Left ventricle myocardium inferior (tissue), 1 donor: ENCODE data around the gene SH3BP2. TPM values are rescaled to one million over a fixed set of nuclear protein-coding genes. Genes with fewer than 3 reads are reported as not detected.

ENCODE experiments used
- DNase-seq: peaks from one replicate; pipeline ENCODE4 v3.0.0-alpha.2; 2020
- H3K27ac ChIP-seq: fragments of 200-600 bp; replicated peaks from 2 replicates; pipeline ENCODE4 v1.8.0; 2021
- H3K27me3 ChIP-seq: fragments of 200-600 bp; 2 replicates; pipeline ENCODE4 v1.8.0; 2021; ENCODE audit warnings: low read depth
- H3K36me3 ChIP-seq: fragments of 200-600 bp; 2 replicates; pipeline ENCODE4 v1.8.0; 2021
- H3K4me1 ChIP-seq: fragments of 200-600 bp; 2 replicates; pipeline ENCODE4 v1.8.0; 2021
- H3K4me3 ChIP-seq: fragments of 200-600 bp; 2 replicates; pipeline ENCODE4 v1.8.0; 2021; ENCODE audit warnings: mild to moderate bottlenecking, moderate library complexity
- H3K9me3 ChIP-seq: fragments of 200-600 bp; replicated peaks from 2 replicates; pipeline ENCODE4 v1.8.0; 2021
- intact Hi-C: fragments of 100-400 bp; cut with micrococcal nuclease; formaldehyde crosslinking; loops from one replicate; pipeline ENCODE4 v1.11.0; 2022
- total RNA-seq: library from RNA; stranded (reverse); fragmentation: NEBNext Ultra II Directional; extraction: Animal tissue kit (Norgen Biotek cat#: 25700); gene quantifications from one replicate; pipeline ENCODE4 v1.2.1, GENCODE V29; 2021
- TF ChIP-seq, protein P1 (sequence below): fragments of 200-600 bp; IDR thresholded peaks from 2 replicates; pipeline ENCODE4 v1.8.0; 2021; ENCODE audit warnings: antibody characterized with exemption, mild to moderate bottlenecking, borderline replicate concordance
- donor health status: DM: no; HTN: yes; CAD: no; lungs with severe emphysema.

Gene SH3BP2
- total RNA-seq, 1 donor from 2014 or later, result 24.7 TPM

DNA sequence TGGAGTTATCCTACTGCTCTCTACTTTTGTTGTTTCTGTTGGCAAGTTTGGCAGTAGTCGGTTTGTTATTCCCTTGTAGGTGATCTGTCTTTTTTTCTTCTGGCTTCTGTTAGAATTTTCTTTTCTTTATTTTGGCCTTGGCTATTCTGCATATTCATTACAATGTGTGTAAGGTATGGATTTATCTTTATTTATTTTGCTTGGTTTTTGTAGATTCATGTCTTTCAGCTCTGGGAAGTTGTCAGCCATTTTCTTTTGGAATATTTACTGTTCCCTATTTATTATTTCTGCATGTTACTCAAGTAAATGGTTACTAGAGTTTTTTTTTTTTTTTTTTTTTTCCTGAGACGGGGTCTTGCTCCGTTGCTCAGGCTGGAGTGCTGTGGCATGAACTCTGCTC is 63.4 kb downstream of the SH3BP2 start:
- Histone ChIP-seq H3K27me3 (no peaks in the 10 kb centered on the region), H3K4me3 (no peak overlapping the region), H3K27ac (peak overlapping the region; percentile 82), H3K9me3 (no peaks in the 10 kb centered on the region), H3K36me3 (peaks cover 14% of the 10 kb centered on the region), H3K4me1 (peaks cover 100% of the 10 kb centered on the region)
- no peak for DNase-seq
- intact Hi-C loops, result no loop called here
- TF ChIP-seq, protein P1, sequence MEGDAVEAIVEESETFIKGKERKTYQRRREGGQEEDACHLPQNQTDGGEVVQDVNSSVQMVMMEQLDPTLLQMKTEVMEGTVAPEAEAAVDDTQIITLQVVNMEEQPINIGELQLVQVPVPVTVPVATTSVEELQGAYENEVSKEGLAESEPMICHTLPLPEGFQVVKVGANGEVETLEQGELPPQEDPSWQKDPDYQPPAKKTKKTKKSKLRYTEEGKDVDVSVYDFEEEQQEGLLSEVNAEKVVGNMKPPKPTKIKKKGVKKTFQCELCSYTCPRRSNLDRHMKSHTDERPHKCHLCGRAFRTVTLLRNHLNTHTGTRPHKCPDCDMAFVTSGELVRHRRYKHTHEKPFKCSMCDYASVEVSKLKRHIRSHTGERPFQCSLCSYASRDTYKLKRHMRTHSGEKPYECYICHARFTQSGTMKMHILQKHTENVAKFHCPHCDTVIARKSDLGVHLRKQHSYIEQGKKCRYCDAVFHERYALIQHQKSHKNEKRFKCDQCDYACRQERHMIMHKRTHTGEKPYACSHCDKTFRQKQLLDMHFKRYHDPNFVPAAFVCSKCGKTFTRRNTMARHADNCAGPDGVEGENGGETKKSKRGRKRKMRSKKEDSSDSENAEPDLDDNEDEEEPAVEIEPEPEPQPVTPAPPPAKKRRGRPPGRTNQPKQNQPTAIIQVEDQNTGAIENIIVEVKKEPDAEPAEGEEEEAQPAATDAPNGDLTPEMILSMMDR, result no peak

DNA sequence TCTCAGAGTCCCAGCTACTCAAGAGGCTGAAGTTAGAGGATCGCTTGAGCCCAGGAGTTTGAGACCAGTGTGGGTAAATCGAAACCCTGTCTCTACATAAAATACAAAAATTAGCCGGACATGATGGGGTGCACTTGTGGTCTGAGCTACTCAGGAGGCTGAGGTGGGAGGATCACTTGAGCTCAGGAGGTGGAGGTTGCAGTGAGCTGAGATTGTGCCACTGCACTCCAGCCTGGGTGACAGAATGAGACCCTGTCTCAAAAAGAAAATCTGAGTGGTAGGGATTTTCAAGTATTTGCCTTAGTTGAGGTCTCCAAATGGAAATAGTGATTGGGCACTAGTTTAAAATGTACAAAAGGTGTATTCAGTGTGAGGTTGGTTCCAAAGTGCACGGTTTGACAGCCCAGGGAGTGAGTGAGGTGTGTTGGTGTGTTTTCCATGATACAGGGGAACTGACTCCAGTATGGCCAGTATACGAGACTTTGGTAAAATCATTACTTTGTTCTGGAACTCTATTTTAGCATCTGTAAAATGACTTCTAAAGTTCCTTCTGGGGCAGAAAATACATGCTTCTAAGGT is 64.6 kb downstream of the SH3BP2 start:
- H3K27ac ChIP-seq, result peak overlapping the region; percentile 76
- TF ChIP-seq, protein P1, result no peak
- peaks cover 100% of the 10 kb centered on the region for H3K4me1 ChIP-seq
- H3K4me3 ChIP-seq, result no peak overlapping the region
- no peaks in the 10 kb centered on the region for H3K9me3 ChIP-seq
- H3K36me3 ChIP-seq, result peaks cover 14% of the 10 kb centered on the region
- no peak for DNase-seq
- H3K27me3 ChIP-seq, result no peaks in the 10 kb centered on the region
- intact Hi-C loops, result no loop called here

DNA sequence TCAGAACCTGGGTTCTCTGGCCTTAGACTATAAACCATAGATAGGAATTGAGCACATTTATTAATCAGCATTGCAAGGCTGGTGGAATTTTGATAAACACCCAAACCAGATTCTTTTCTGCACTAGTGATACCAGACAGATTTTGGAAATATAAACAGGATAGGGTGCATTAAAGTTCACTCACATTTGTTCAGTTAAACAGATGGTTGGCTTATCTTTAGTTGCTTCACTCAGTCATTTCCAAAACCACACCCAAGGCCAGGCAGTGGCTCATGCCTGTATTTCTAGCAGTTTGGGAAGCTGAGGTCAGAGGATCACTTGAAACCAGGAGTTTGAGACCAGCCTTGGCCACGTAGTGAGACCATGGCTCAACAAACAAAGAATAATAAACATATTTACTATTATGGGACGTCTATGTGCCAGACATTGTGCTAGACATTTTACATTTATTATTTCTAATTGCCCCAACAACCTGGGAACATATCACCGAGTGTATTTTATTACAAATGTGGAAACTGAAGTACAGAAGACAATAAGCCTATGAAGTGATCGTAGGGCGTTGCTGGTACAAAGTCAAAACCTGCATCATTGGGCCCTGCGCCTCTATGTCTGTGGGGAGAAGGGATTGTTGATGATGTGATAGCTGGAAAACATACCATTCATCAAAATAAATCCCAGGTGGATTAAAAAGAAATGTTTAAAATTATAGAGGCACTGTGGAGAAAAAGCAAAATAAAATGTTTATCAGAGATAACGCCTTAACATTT is 65.7 kb downstream of the SH3BP2 start:
- peak overlapping the region; percentile 76 for H3K27ac ChIP-seq
- DNase-seq, result no peak
- H3K4me1 ChIP-seq, result peaks cover 100% of the 10 kb centered on the region

DNA sequence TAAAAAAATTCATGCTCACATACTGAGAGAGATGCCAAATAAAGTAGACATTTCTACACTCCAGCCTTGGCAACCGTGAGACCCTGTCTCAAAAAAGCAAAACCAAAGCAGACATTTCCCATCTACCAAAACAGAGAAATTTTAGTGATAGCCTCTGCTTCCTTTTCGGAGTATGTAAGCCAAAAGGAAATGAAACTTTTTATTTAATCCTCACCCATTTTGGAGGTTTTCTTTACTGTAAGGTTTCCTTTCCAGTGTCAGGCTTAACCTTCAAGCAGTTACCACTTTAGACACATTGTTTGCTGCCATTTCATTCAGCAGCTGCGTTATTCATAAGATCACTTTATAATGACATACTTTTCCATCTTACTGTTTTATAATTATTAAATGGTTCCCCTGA is 66.6 kb downstream of the SH3BP2 start:
- no peaks in the 10 kb centered on the region for H3K9me3 ChIP-seq
- intact Hi-C loops, result no loop called here
- peak overlapping the region; percentile 76 for H3K27ac ChIP-seq
- no peak overlapping the region for H3K4me3 ChIP-seq
- DNase-seq, result no peak
- H3K36me3 ChIP-seq, result no peaks in the 10 kb centered on the region
- TF ChIP-seq, protein P1, result no peak
- H3K4me1 ChIP-seq, result peaks cover 100% of the 10 kb centered on the region
- no peaks in the 10 kb centered on the region for H3K27me3 ChIP-seq

More for the DNA sequence above, 65.7 kb downstream of the SH3BP2 start:
- H3K4me3 ChIP-seq, result no peak overlapping the region
- intact Hi-C loops, result no loop called here
- H3K9me3 ChIP-seq, result no peaks in the 10 kb centered on the region
- H3K27me3 ChIP-seq, result no peaks in the 10 kb centered on the region
- peaks cover 8% of the 10 kb centered on the region for H3K36me3 ChIP-seq
- TF ChIP-seq, protein P1, result no peak

DNA sequence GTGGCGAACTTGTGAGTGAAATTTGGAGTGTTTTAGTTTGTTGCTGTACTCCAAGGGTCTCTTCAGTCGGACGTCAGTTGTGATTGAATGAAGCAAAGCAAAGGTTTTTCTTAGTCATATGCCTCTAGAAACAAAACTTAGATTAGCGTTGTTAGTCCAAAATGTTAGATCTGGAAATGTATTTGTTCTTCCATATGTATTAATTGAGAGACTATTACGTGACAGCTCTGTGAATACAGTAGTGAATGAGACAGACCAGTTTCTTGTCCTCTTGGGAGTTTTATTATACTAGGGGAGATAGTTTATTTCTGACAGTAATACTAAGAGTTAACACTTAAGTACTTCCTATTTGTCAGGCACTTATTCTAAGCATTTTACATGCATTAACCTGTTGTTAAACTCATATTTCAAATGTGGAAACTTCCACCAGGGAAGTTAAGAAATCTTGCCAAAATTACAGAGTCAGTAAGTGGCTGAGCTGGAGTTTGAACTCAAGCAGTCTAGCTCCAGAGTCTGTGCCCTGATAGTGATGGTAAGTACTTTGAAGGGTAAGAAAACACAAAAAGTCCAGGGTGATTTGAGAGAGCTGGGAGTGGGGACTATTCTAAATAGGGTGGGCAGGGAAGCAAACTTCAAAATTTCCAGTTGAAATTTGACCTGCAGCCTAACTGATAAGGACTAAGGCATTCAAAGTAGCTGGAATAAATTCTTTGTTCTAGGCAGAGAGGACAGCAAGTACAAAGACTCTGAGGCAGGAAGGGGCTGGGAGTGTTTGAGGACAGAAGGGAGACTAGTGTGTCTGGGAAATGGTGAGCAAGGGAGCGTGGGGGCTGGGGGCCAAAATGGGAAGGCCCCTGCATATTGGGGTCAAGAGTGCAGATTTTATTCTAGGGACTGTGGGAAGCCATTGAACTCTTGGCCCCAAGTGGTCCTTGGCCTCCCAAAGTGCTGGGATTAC is 67.8 kb downstream of the SH3BP2 start:
- Histone ChIP-seq H3K4me1 (peaks cover 100% of the 10 kb centered on the region), H3K9me3 (no peaks in the 10 kb centered on the region), H3K36me3 (no peaks in the 10 kb centered on the region), H3K4me3 (peak overlapping the region; percentile 35), H3K27ac (peak overlapping the region; percentile 76), H3K27me3 (no peaks in the 10 kb centered on the region)
- peak; percentile 67 for DNase-seq
- intact Hi-C loops, result no loop called here
- TF ChIP-seq, protein P1, result no peak
